Measurements from ENCODE around the gene SLC35D2.

SLC35D2 gene

DNA sequence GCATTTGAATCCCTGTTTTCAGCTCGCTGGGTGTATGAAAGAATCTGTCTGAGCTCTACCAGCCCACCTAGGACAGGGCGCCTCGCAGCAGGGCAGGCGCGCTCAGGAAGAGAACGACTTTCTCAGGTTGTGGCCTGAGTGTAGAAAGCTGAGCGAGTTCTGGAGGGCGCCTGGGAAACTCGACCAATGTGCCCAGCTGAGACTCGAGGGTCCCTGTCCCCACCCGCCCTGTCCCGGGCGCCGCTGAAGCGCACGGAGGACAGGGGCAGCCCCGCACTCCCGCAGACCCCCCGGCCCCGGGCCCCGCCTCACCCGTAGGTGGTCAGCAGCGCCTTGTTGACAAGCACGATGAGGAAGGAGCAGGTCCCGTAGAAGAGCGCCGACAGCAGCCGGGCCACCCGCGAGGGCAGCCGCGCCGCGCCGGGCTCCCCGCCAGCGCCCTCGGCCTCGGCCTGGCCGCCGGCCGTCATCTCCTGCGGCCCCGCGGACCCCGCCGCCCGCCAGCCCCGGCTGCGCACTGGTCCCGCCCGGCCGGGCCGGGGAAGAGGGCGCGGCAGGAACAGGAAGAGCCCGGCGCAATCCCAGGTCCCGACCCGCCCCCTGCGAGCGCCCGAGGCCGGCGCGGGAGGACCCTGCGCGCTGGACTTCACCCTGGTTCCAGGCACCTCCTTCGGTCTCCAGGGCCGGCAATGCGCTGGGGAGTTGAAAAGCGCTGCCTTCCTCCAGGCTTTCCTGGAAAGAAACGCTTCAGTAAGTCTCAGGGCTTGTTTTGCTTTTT is at the start of gene SLC35D2:
TSS of gene SLC35D2 (minus strand) at position 547 of the 778 bp plus-strand sequence. CDS start at position 470, 77 bp downstream.
- no peak for TF ChIP-seq CTCF (IDR thresholded peaks at IDR 0.05)
- DNase-seq (ENCODE audit: low spot score): peak; percentile 77

DNA sequence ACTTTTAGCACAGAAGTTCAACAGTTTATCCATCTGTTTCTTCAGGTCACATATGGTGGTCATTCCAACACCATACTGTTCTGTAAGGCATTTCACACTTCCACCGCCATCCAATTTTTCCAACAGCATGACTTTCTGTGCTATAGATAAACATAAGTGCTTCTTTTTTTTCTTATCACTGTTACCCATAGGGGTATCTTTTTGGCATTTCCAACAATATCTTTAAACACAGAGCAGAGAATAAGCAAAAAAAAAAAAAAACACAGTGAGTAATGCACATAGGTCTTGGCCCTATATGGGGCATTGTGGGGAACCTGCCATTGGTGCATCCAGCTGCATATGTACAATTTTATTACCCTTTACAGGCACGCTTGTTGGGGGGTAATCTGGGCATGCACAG is 46.9 kb upstream of the SLC35D2 start:
- Histone ChIP-seq H3K27ac (no peak overlapping the region), H3K4me3 (no peak overlapping the region)
- DNase-seq (ENCODE audit: low spot score): no peak
- TF ChIP-seq CTCF (IDR thresholded peaks at IDR 0.05): no peak

More for the DNA sequence above, at the start of gene SLC35D2:
- Histone ChIP-seq H3K27ac (peak within 1 kb of the TSS; percentile 73 to 94), H3K4me3 (peak within 1 kb of the TSS; percentile 91)

DNA sequence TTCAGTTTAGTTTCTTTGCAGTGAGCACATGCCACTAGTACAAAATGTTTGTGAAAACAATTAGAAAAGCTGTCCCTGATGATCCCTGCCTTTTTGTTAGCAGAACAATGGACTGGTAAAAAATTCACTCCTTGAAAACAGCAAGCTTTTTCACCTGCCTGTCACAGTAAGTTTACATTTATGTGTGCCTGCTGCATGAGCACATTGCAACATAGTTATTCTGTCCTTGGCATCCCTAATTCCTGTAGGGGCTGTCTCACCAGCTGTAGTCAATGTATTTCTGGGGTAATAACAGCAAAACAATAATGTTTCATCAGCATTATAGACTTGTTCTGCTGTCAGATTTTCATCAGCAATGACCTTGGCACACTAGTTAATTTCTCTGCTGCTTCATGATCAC is 46.2 kb upstream of the SLC35D2 start:
- no peak for TF ChIP-seq CTCF (IDR thresholded peaks at IDR 0.05)
- no peak overlapping the region for H3K27ac ChIP-seq
- no peak overlapping the region for H3K4me3 ChIP-seq
- DNase-seq (ENCODE audit: low spot score): no peak

DNA sequence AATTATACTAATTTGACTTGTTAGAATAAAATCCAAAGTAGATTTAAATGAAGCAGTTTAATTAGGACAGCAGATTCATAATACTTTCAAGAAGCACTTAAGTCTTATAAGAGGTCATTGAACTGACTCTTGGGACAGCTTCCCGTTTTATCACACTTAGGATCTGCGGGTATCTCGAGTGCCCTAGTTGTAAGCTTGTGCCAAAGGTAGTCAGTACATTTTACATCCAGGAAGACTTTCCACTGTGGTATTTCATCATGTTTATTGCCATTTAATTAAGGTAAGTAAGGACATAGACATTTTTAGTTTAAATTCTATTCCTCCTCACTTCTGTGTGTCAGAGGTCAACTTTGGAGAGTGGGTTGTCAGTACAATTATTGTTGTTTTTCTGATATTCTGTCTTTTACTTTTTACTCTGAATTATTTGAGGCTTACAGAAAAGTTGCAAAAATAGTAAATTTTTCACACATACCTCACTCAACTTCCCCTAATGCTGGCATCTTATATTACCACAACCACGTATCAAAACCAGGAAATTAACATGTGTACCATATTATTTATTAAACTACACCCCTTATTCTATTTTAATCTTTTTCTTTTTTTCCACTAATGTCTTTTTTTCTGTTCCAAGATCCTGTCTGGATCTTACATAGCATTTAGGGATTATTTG is 42.1 kb upstream of the SLC35D2 start:
- no peak overlapping the region for H3K27ac ChIP-seq
- TF ChIP-seq CTCF (IDR thresholded peaks at IDR 0.05): no peak
- H3K4me3 ChIP-seq: no peak overlapping the region
- no peak for DNase-seq (ENCODE audit: low spot score)

DNA sequence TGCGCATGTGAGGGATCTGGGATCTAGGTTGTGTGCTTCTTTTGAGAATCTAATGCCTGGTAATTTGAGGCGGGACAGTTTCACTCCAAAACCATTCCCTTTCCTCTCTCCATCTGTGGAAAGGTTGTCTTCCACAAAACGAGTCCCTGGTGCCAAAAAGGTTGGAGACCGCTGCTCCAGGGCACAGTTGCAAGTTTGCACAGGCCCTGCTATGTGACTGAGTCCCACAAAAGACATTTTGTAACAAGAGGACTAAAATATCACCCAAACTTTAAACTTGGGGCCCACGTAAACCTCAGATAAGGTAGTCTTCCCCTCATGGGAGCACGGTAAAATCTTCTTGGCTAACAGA is 40.5 kb upstream of the SLC35D2 start:
- H3K4me3 ChIP-seq: no peak overlapping the region
- no peak for TF ChIP-seq CTCF (IDR thresholded peaks at IDR 0.05)
- DNase-seq (ENCODE audit: low spot score): no peak

GRCh38 chr9:96423322-96423984 is 39.9 kb upstream of the SLC35D2 start:
- TF ChIP-seq CTCF (IDR thresholded peaks at IDR 0.05): no peak
- no peak overlapping the region for H3K4me3 ChIP-seq
- no peak for DNase-seq (ENCODE audit: low spot score)
- H3K27ac ChIP-seq: peak overlapping the region in 1 of 2 donors; percentile 26

More for the DNA sequence above, 40.5 kb upstream of the SLC35D2 start:
- H3K27ac ChIP-seq: peak overlapping the region in 1 of 2 donors; percentile 26
